ENCODE measurements around the gene VSNL1. TPM values are rescaled to one million over a fixed set of nuclear protein-coding genes. Genes with fewer than 3 reads are reported as not detected.
A peak's percentile ranks its signal among the peaks of the same experiment; 100 is the strongest.

Gene VSNL1
- total and polyA plus RNA-seq, 12 donors, result 7.2 to 51.1 (median 21.2) TPM

GRCh38 chr2:17518212-17519154, 22.0 kb upstream of the VSNL1 start, which contains the start of gene RAD51AP2:
RAD51AP2 (minus strand) TSS chr2:17518440; CDS start chr2:17518415, 25 bp downstream.
- Histone ChIP-seq H3K36me3 (replicated peaks in 1 of 2) (no peaks in the 10 kb centered on the region), H3K4me1 (replicated peaks in 1 of 2) (peaks cover 0 to 6% of the 10 kb centered on the region in 2 donors), H3K27me3 (no peaks in the 10 kb centered on the region), H3K9me3 (replicated peaks in 1 of 3) (no peaks in the 10 kb centered on the region), H3K4me3 (peak within 1 kb of the TSS in 2 of 4 donors; percentile 44 to 53), H3K27ac (peak within 1 kb of the TSS in 2 of 5 donors; percentile 50 to 60)
- TF ChIP-seq POLR2A (IDR thresholded peaks at IDR 0.05), result peak in 1 of 2 donors; percentile 59
- no peak for TF ChIP-seq CTCF (IDR thresholded peaks at IDR 0.05)
- DNase-seq, result peak; percentile 84 to 93 (median 87)
- intact Hi-C loops (cut with DNase I), result no loop called here
- 4 to 9% (median 6%) methylated on average over 17 to 38 of the region's 38 CpGs for WGBS, 4 donors

- no peak overlapping the region for H3K27ac ChIP-seq
- H3K27me3 ChIP-seq, result no peaks in the 10 kb centered on the region
- intact Hi-C loops (cut with DNase I), result no loop called here
These were observed 21.0 kb upstream of the VSNL1 start for GRCh38 chr2:17519486-17519885.

GRCh38 chr2:17520761-17521160, 19.7 kb upstream of the VSNL1 start:
- Histone ChIP-seq H3K9me3 (replicated peaks in 1 of 3) (no peaks in the 10 kb centered on the region), H3K4me1 (replicated peaks in 1 of 2) (peaks cover 0 to 6% of the 10 kb centered on the region in 2 donors), H3K27ac (no peak overlapping the region), H3K4me3 (no peak overlapping the region), H3K36me3 (replicated peaks in 1 of 2) (no peaks in the 10 kb centered on the region), H3K27me3 (no peaks in the 10 kb centered on the region)
- no peak for TF ChIP-seq POLR2A (IDR thresholded peaks at IDR 0.05)
- no peak for TF ChIP-seq CTCF (IDR thresholded peaks at IDR 0.05)
- no peak for DNase-seq
- WGBS, 4 donors, result 77 to 90% (median 87%) methylated on average over 2 of the region's 2 CpGs
- intact Hi-C loops (cut with DNase I), result no loop called here

More at GRCh38 chr2:17519486-17519885, 21.0 kb upstream of the VSNL1 start:
- TF ChIP-seq POLR2A (IDR thresholded peaks at IDR 0.05) (no peak), CTCF (IDR thresholded peaks at IDR 0.05) (no peak)
- H3K4me1 ChIP-seq (replicated peaks in 1 of 2), result peaks cover 0 to 6% of the 10 kb centered on the region in 2 donors
- no peaks in the 10 kb centered on the region for H3K36me3 ChIP-seq (replicated peaks in 1 of 2)
- H3K4me3 ChIP-seq, result no peak overlapping the region
- DNase-seq, result no peak
- no peaks in the 10 kb centered on the region for H3K9me3 ChIP-seq (replicated peaks in 1 of 3)

- intact Hi-C loops (cut with DNase I), result no loop called here
- Histone ChIP-seq H3K9me3 (replicated peaks in 1 of 3) (no peaks in the 10 kb centered on the region), H3K4me3 (no peak overlapping the region), H3K36me3 (replicated peaks in 1 of 2) (no peaks in the 10 kb centered on the region), H3K4me1 (replicated peaks in 1 of 2) (peaks cover 0 to 6% of the 10 kb centered on the region in 2 donors), H3K27me3 (no peaks in the 10 kb centered on the region), H3K27ac (no peak overlapping the region)
- no peak for TF ChIP-seq CTCF (IDR thresholded peaks at IDR 0.05)
- no peak for DNase-seq
- WGBS, 4 donors, result 84 to 92% (median 89%) methylated on average over 2 of the region's 2 CpGs
These were observed 18.9 kb upstream of the VSNL1 start for GRCh38 chr2:17521621-17522020.
